ENCODE results near the gene MRNIP. TPM values are rescaled to one million over a fixed set of nuclear protein-coding genes. Genes with fewer than 3 reads are reported as not detected.

The MRNIP gene
- total RNA-seq, 2 donors from 2014 or later = 11.1 to 12.7 TPM

GRCh38 chr5:179892255-179892654 lies 33.6 kb upstream of the MRNIP start:
- DNase-seq (no peak), ATAC-seq (no peak)
- intact Hi-C loops (cut with DNase I) = no loop called here

GRCh38 chr5:179890751-179891682 lies 32.4 kb upstream of the MRNIP start:
- DNase-seq (no peak), ATAC-seq (no peak)
- intact Hi-C loops (cut with DNase I) = no loop called here

DNA sequence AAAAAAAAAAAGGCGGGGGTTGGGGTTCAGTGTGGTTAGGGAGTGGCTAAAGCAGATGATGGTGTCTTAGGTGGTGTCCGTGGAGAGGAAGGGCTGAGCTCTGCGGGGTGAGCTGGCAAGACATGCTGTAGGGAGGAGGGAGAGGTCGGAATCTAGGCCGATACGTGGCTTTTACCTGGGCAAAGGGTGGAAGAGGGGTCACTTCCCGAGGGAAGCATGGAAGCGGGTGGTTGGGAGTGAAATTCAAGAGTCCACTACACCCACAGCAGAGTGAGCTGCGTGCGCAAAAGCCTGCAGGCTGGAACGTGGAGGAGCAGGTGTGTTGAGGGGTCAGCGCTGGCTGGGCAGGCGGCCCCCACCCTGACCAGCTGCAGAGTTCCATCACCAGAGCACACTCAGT lies 31.3 kb upstream of the MRNIP start:
- intact Hi-C loops (cut with DNase I) = no loop called here
- no peak for DNase-seq
- no peak for ATAC-seq

GRCh38 chr5:179887802-179888201 lies 29.2 kb upstream of the MRNIP start:
- intact Hi-C loops (cut with DNase I) = no loop called here
- no peak for DNase-seq
- no peak for ATAC-seq

- intact Hi-C loops (cut with DNase I) = no loop called here
- no peak for ATAC-seq
- no peak for DNase-seq
Measured at GRCh38 chr5:179887095-179887494, 28.5 kb upstream of the MRNIP start.

DNA sequence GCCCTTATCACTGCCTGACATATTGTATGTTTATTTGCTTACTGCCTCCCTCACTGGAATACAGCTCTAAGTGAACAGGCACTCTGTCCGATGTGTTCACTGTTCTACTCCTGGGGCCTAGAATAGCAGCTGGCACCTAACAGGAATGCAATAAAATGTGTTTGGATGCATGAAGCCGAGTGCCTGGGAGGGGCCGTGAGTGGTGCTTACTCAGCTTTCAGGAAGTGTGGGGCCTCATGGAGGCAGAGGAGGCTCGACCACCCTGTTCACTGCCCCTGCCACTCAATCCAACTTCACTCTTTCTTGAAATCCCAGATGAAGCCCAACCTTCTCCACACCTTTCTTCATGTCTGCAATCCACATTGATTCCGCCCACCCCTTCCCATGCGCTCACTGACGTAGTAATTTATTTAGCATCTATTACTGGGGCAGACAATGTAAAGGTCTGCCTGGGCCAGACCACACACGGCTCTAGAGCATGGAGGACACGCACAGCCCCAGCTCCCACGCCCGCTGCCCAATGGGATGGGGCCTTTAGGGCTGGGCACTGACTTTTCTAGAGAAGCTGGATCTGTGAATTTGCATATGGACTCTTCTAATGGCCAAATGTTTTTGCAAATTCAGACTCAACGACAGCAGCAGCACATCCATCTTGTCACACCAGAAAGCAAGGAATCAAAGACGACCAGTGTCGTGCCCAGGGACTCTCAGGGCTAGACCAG lies 27.7 kb upstream of the MRNIP start:
- intact Hi-C loops (cut with DNase I) = no loop called here
- ATAC-seq = peak in 1 of 2 donors; percentile 50
- DNase-seq = no peak

DNA sequence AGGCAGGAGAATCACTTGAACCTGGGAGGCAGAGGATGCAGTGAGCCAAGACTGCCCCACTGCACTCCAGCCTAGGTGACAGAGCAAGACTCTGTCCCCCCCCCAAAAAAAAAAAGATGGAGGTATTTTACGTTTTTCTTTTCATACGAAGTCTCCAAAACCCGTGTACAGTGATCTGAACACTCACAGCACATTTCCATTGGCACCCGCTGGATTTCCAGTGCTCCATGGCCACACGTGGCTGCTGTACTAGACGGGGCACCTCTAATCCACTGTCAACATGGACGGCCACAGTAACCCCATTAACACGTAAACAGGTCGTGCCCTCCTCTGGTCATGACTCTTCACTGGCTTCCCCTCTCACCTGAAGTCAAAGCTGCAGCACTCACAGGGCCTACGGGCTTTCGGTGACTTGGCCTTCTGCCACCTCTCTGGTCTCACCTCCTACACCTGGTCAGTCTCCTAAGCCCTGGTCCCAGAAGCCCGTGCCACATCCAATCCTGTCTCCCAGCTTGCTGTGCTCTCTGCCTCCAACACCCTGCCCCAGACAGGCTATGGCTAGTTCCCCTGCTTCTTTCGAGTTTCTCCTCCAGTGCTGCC lies 27.0 kb upstream of the MRNIP start:
- intact Hi-C loops (cut with DNase I) = no loop called here
- no peak for DNase-seq
- no peak for ATAC-seq

GRCh38 chr5:179883163-179883562 lies 24.5 kb upstream of the MRNIP start:
- ATAC-seq (no peak), DNase-seq (no peak)
- intact Hi-C loops (cut with DNase I) = no loop called here

DNA sequence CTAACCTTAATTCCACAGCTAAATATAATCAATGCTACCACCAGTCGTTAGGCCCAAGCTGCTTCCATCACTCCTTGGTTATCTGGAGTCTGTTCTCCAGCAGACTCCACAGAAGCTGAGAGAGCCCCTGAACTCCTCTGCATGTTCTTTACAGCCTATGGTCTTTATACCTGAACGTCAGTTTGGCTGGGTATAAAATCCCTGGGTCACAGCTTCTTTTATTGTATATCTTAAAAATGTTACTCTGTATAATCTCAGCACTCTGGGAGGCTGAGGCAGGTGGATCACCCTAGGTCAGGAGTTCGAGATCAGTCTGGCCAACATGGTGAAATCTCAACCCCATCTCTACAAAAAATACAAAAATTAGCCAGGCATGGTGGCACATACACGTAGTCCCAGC lies 23.7 kb upstream of the MRNIP start:
- no peak for ATAC-seq
- DNase-seq = no peak
- intact Hi-C loops (cut with DNase I) = no loop called here

GRCh38 chr5:179880848-179881590 lies 22.4 kb upstream of the MRNIP start:
- intact Hi-C loops (cut with DNase I) = no loop called here
- ATAC-seq = no peak

GRCh38 chr5:179880066-179880650 lies 21.5 kb upstream of the MRNIP start:
- no peak for DNase-seq
- intact Hi-C loops (cut with DNase I) = no loop called here
- ATAC-seq = no peak

More at GRCh38 chr5:179880848-179881590, 22.4 kb upstream of the MRNIP start:
- DNase-seq = no peak

GRCh38 chr5:179879690-179880010 lies 21.0 kb upstream of the MRNIP start:
- intact Hi-C loops (cut with DNase I) = no loop called here
- ATAC-seq (no peak), DNase-seq (no peak)

DNA sequence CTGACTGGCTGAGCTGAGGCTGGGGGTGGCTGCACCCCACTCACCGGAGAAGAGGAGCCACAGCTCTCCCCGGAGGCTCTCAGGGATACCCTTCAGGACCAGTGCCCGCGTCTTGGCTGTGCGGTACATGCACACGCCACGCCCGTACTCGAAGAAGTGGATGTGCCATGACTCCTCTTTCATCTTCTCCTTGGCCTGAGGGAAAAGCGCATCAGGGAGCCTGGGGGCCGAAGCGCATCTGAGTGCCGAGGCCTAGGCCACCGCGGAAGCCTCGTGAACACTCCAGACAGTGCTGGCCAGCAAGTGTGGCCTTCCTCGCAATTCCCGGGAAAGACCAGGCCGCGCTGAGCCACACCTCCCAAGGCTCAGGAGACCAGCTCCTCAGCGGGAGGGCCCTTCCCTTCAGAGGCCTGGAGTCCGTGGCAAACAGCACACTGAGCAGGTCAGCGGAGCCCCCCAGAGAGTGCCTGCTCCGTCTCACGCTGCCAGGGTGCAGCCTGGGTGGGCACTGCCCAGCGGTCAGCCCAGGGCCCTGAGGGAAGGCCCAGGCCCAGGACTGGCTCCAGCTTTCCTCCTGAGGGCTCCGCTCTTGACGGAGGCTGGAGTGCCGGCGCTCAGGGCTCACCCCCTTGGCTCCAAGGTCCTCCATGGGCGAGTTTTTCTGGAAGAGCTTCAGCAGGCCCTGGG lies 20.5 kb upstream of the MRNIP start:
- DNase-seq (no peak), ATAC-seq (peak in 1 of 2 donors; percentile 8)

GRCh38 chr5:179878222-179879002 lies 19.8 kb upstream of the MRNIP start:
- no peak for DNase-seq
- intact Hi-C loops (cut with DNase I) = no loop called here
- peak in 1 of 2 donors; percentile 27 for ATAC-seq

More for the DNA sequence above, 20.5 kb upstream of the MRNIP start:
- intact Hi-C loops (cut with DNase I) = no loop called here

GRCh38 chr5:179876610-179876952 lies 18.0 kb upstream of the MRNIP start:
- intact Hi-C loops (cut with DNase I) = no loop called here
- no peak for ATAC-seq
- DNase-seq = no peak

GRCh38 chr5:179875741-179876609 lies 17.4 kb upstream of the MRNIP start:
- DNase-seq (no peak), ATAC-seq (no peak)
- intact Hi-C loops (cut with DNase I) = no loop called here

Measured in left cardiac atrium (tissue), 4 donors.